Measurements from ENCODE around the gene ADAMTS14.

Gene ADAMTS14

DNA sequence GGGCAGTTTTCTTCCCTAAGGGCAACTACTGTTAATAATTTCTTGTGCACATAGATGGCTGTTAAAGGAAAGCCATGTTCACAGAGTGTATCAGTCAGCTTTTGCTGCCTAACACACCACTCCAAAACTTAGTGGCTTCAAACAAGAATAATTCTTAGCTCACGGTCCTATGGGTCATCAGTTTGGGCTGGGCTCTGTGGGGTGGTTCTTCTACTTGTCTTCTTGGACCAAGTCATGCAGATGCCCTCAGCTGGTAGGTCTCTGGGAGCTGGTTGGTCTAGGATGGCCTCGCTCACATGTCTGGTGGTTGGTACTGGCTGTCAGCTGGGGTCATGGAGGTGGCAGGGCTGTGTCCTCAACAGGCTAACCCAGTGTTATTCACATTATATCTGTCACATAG, 73.2 kb downstream of the ADAMTS14 start:
- TF ChIP-seq CTCF (IDR thresholded peaks at IDR 0.05; ENCODE audit: borderline replicate concordance, insufficient read depth, low read depth, low read length): no peak
- no peak overlapping the region for H3K4me3 ChIP-seq (ENCODE audit: low read depth, low read length)

DNA sequence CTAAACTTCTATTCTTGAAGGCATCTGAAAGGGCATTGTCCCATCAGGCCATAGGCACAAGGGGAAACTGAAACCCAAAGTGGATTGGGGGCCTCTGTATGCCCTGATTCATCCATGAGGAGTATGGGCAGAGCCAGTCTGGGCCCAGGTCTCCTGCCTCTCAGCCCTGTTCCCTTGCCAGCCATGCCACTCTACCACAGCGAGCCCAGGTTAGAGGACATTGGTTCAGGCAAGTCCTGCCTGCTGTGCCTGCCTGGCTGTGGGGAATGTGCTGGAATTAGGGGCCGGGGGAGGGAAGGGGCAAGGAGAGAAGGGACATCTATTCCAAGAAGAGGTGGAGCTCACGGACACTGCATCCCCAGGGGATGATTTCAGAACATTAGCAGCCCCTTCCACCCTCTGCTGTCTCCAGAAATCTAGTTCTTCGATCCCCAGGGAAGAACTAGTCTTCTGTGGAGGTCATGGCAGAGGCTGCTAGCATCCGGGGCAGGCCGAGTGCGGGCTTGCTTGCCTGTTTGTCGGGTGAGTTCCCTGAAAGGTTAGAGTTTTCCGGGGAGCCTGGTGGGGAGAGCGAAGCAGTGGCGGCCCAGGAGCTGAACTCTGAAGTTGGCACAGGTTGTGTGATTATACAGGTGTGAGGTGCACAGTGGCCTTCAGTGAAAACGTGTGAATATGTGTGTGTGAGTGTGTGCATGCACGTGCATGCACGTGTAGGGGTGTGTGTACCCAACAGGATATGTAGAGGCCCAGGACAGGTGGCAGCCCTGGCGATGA, 75.1 kb downstream of the ADAMTS14 start:
- H3K4me3 ChIP-seq (ENCODE audit: low read depth, low read length): no peak overlapping the region
- no peak for TF ChIP-seq CTCF (IDR thresholded peaks at IDR 0.05; ENCODE audit: borderline replicate concordance, insufficient read depth, low read depth, low read length)

- no peak overlapping the region for H3K4me3 ChIP-seq (ENCODE audit: low read depth, low read length)
- TF ChIP-seq CTCF (IDR thresholded peaks at IDR 0.05; ENCODE audit: borderline replicate concordance, insufficient read depth, low read depth, low read length): no peak
These were observed 76.0 kb downstream of the ADAMTS14 start for GRCh38 chr10:70748305-70748704.

GRCh38 chr10:70748801-70749573, 76.7 kb downstream of the ADAMTS14 start:
- no peak overlapping the region for H3K4me3 ChIP-seq (ENCODE audit: low read depth, low read length)
- no peak for TF ChIP-seq CTCF (IDR thresholded peaks at IDR 0.05; ENCODE audit: borderline replicate concordance, insufficient read depth, low read depth, low read length)

DNA sequence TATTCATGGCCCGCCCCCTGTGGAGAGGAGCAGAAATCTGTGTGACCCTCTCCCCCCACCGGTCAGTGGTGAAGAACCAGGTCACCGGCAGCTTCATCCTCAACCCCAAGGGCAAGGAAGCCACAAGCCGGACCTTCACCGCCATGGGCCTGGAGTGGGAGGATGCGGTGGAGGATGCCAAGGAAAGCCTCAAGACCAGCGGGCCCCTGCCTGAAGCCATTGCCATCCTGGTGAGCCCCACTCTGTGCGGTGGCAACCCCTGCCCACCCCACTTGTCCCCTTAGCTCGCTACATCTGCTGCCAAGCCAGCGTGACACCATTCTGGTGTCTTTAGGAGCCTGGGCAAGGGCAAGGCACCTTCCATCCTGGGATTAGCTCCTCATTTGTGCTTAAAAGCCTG, 77.5 kb downstream of the ADAMTS14 start:
- no peak for TF ChIP-seq CTCF (IDR thresholded peaks at IDR 0.05; ENCODE audit: borderline replicate concordance, insufficient read depth, low read depth, low read length)
- no peak overlapping the region for H3K4me3 ChIP-seq (ENCODE audit: low read depth, low read length)

DNA sequence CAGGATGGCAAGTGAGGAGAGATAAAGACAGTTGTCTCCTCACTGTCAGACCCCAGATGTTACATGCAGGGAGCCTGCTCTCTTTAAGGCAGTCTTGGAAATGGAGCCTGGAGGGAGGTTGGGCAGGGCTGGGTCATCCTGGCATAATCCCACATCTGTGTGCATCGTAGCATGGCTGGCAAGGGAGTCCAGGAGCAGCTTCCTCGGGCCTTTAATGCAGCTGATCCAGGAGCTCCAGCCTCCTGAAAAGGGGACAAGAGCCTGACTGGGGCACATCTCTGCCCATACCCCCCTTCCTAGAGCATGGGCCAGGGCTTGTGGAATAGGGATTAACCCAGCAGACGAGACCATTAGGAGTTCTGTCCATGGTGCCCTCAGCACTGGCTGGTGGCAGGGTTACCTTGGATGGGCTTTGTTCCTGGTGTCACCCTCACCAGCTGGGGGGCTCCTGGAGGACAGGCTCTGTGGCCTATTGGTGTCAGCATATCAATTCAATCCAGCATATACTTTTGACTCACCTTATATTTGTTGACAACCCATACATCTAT, 77.9 kb downstream of the ADAMTS14 start:
- no peak overlapping the region for H3K4me3 ChIP-seq (ENCODE audit: low read depth, low read length)
- no peak for TF ChIP-seq CTCF (IDR thresholded peaks at IDR 0.05; ENCODE audit: borderline replicate concordance, insufficient read depth, low read depth, low read length)

All from GM12875 (cell line).